ENCODE measurements around the gene TLK2.

The TLK2 gene

DNA sequence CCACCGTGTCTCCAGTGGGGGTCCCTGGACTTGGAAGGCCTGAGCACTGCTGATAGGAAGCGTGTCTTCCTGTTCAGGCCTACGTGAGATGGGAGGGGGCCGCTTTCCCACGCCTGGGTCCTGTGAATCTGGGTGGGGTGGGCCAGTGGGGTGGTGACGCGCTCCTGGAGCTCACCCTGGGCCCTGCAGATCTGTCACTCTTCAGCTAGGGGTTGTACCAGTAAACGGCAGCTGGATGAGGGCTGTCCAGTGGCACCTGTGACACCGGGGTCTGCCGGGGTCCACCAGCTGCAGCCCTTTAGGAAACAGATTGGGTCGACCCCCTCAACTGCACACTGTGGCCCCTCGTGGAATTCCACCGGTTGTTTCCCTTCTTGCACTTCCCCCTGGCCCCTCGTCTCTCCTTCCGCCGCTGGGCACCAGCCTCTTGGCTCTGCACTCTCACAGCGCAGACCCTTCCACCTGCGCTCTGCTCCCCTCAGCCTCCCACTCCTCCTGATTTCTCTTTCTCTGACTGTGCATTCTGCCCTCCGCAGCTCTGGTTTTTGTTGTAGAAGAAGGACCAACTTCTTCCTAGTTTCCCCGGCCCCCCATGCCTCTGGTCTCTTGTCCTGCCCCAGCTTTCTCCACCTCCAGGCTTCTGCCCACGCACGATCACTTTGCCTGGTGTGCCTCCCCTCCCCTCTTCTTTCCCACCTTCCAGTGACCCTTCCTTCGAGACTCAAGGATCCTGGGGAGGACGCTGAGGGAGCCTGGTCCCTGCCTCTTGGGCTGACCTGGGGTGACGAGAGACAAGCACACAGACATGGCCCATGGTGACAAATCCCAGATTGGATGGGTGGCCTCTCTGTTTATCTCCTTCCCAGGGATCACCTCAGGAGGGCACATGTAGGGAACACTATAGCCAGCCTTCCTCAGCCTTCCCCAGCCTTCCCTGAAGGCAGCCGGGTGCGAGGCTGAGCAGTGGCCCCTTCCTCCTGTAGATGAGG is 153.6 kb downstream of the TLK2 start:
- Histone ChIP-seq H2BK15ac (replicated peaks; ENCODE audit: low read depth) (no peak overlapping the region), H3K79me2 (ENCODE audit: control insufficient read depth, insufficient read depth, low read length) (peaks cover 55% of the 10 kb centered on the region), H3K4ac (ENCODE audit: low read depth, low read length) (no peak overlapping the region), H4K5ac (ENCODE audit: low read length) (no peak overlapping the region), H3K4me2 (ENCODE audit: low read length) (no peak overlapping the region), H2BK120ac (ENCODE audit: low read depth, low read length) (no peak overlapping the region), H3K9ac (ENCODE audit: low read length) (peak overlapping the region; percentile 21), H3K56ac (ENCODE audit: low read length) (peak overlapping the region; percentile 83), H3K4me3 (ENCODE audit: low read length) (no peak overlapping the region), H3K27me3 (ENCODE audit: insufficient read depth, low read length, poor library complexity) (no peaks in the 10 kb centered on the region), H2BK5ac (ENCODE audit: low read length) (no peak overlapping the region), H2AK5ac (ENCODE audit: low read length) (peak overlapping the region; percentile 36), H4K8ac (ENCODE audit: low read depth, low read length) (no peak overlapping the region), H3K4me1 (ENCODE audit: control insufficient read depth, low read depth, low read length) (peaks cover 20% of the 10 kb centered on the region), H3K23ac (ENCODE audit: low read length) (peak overlapping the region; percentile 66), H3K79me1 (ENCODE audit: low read length) (peaks cover 27% of the 10 kb centered on the region), H3K18ac (ENCODE audit: low read length) (no peak overlapping the region), H3K36me3 (ENCODE audit: control insufficient read depth, insufficient read depth, low read length) (no peaks in the 10 kb centered on the region), H3K27ac (ENCODE audit: low read depth, low read length) (no peak overlapping the region)
- no CpG with 5 or more reads among the region's 27 CpGs for WGBS (ENCODE audit: extremely low coverage, insufficient coverage, low lambda C conversion rate)
- no peak for DNase-seq

DNA sequence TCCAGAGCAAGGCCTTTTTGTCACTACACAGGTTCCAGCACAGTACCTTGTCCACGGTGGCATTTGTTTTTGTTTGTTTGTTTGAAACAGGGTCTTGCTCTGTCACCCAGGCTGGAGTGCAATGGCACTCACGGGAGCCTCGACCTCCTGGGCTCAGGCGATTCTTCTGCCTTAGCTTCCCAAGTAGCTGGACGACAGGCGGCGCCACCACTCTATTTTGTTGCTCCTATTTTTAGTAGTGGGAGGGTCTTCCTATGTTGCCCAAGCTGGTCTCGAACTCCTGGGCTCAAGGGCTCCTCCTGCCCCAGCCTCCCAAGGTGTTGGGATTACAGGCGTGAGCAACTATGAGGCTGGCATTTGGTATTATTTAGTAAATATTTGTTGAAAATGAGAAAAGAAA is 159.2 kb downstream of the TLK2 start:
- Histone ChIP-seq H3K9ac (ENCODE audit: low read length) (no peak overlapping the region), H4K8ac (ENCODE audit: low read depth, low read length) (no peak overlapping the region), H3K4me2 (ENCODE audit: low read length) (no peak overlapping the region), H3K23ac (ENCODE audit: low read length) (no peak overlapping the region), H2BK5ac (ENCODE audit: low read length) (no peak overlapping the region), H2AK5ac (ENCODE audit: low read length) (no peak overlapping the region), H3K56ac (ENCODE audit: low read length) (no peak overlapping the region), H2BK15ac (replicated peaks; ENCODE audit: low read depth) (no peak overlapping the region), H3K79me1 (ENCODE audit: low read length) (peaks cover 12% of the 10 kb centered on the region), H3K27ac (ENCODE audit: low read depth, low read length) (no peak overlapping the region), H3K18ac (ENCODE audit: low read length) (no peak overlapping the region), H3K27me3 (ENCODE audit: insufficient read depth, low read length, poor library complexity) (no peaks in the 10 kb centered on the region), H3K4ac (ENCODE audit: low read depth, low read length) (no peak overlapping the region), H3K4me3 (ENCODE audit: low read length) (no peak overlapping the region), H2BK120ac (ENCODE audit: low read depth, low read length) (no peak overlapping the region), H4K5ac (ENCODE audit: low read length) (no peak overlapping the region), H3K36me3 (ENCODE audit: control insufficient read depth, insufficient read depth, low read length) (no peaks in the 10 kb centered on the region), H3K79me2 (ENCODE audit: control insufficient read depth, insufficient read depth, low read length) (peaks cover 10% of the 10 kb centered on the region), H3K4me1 (ENCODE audit: control insufficient read depth, low read depth, low read length) (peaks cover under 1% of the 10 kb centered on the region)
- peak; percentile 76 for DNase-seq
- WGBS (ENCODE audit: extremely low coverage, insufficient coverage, low lambda C conversion rate) = no CpG with 5 or more reads among the region's 9 CpGs

DNA sequence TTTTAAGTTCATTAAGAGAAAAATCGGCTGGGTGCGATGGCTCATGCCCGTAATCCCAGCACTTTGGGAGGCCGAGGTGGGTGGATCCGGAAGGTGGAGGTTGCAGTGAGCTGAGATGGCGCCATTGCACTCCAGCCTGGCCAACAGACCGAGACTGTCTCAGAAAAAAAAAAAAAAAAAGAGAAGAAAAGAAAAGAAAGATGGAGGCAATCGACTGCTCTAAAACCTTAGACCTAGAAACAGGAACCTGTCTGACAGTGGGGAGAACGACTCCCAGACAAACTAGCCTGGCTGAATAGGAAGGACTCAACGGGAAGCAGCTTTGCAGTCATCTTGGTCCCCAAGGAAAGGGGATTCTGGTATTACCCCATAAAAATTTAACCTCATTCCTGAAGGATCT is 162.5 kb downstream of the TLK2 start:
- no CpG with 5 or more reads among the region's 10 CpGs for WGBS (ENCODE audit: extremely low coverage, insufficient coverage, low lambda C conversion rate)
- Histone ChIP-seq H3K79me1 (ENCODE audit: low read length) (peaks cover 10% of the 10 kb centered on the region), H3K4me1 (ENCODE audit: control insufficient read depth, low read depth, low read length) (no peaks in the 10 kb centered on the region), H3K36me3 (ENCODE audit: control insufficient read depth, insufficient read depth, low read length) (no peaks in the 10 kb centered on the region), H3K56ac (ENCODE audit: low read length) (no peak overlapping the region), H4K5ac (ENCODE audit: low read length) (no peak overlapping the region), H2BK15ac (replicated peaks; ENCODE audit: low read depth) (no peak overlapping the region), H3K4me2 (ENCODE audit: low read length) (no peak overlapping the region), H3K18ac (ENCODE audit: low read length) (no peak overlapping the region), H3K4ac (ENCODE audit: low read depth, low read length) (no peak overlapping the region), H2BK120ac (ENCODE audit: low read depth, low read length) (no peak overlapping the region), H3K27me3 (ENCODE audit: insufficient read depth, low read length, poor library complexity) (no peaks in the 10 kb centered on the region), H3K4me3 (ENCODE audit: low read length) (no peak overlapping the region), H3K79me2 (ENCODE audit: control insufficient read depth, insufficient read depth, low read length) (peaks cover 6% of the 10 kb centered on the region), H3K23ac (ENCODE audit: low read length) (no peak overlapping the region), H2BK5ac (ENCODE audit: low read length) (no peak overlapping the region), H3K27ac (ENCODE audit: low read depth, low read length) (no peak overlapping the region), H2AK5ac (ENCODE audit: low read length) (no peak overlapping the region), H3K9ac (ENCODE audit: low read length) (no peak overlapping the region), H4K8ac (ENCODE audit: low read depth, low read length) (no peak overlapping the region)
- DNase-seq = no peak

DNA sequence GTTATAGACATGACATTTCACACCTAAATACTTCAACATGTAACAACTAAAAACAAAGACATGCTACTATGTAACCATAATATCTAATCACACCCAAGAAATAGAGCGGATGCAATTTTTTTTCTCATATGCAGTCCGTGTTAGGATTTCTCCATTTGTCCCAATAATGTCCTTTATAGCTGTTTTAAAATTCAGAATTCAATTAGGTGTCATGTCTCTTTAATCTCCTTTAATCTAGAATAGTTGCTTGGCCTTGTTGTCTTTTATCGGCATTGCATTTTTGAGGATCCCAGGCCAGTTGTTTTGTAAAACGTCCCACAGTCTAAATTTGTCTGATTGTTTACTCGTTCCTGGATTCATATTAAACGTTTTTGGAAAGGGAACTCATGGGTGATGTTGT is 163.3 kb downstream of the TLK2 start:
- H3K56ac ChIP-seq (ENCODE audit: low read length) = no peak overlapping the region
- no peak overlapping the region for H2BK15ac ChIP-seq (replicated peaks; ENCODE audit: low read depth)
- H2BK5ac ChIP-seq (ENCODE audit: low read length) = no peak overlapping the region
- DNase-seq = no peak
- no peak overlapping the region for H2BK120ac ChIP-seq (ENCODE audit: low read depth, low read length)
- no peak overlapping the region for H4K8ac ChIP-seq (ENCODE audit: low read depth, low read length)
- H3K18ac ChIP-seq (ENCODE audit: low read length) = no peak overlapping the region
- H3K4me3 ChIP-seq (ENCODE audit: low read length) = no peak overlapping the region
- no peak overlapping the region for H3K23ac ChIP-seq (ENCODE audit: low read length)
- peaks cover 11% of the 10 kb centered on the region for H3K79me1 ChIP-seq (ENCODE audit: low read length)
- no CpG with 5 or more reads among the region's 6 CpGs for WGBS (ENCODE audit: extremely low coverage, insufficient coverage, low lambda C conversion rate)
- H2AK5ac ChIP-seq (ENCODE audit: low read length) = no peak overlapping the region
- H3K27me3 ChIP-seq (ENCODE audit: insufficient read depth, low read length, poor library complexity) = no peaks in the 10 kb centered on the region
- no peak overlapping the region for H3K4ac ChIP-seq (ENCODE audit: low read depth, low read length)
- H3K4me2 ChIP-seq (ENCODE audit: low read length) = no peak overlapping the region
- no peak overlapping the region for H3K27ac ChIP-seq (ENCODE audit: low read depth, low read length)
- H3K9ac ChIP-seq (ENCODE audit: low read length) = no peak overlapping the region
- H4K5ac ChIP-seq (ENCODE audit: low read length) = no peak overlapping the region
- no peaks in the 10 kb centered on the region for H3K4me1 ChIP-seq (ENCODE audit: control insufficient read depth, low read depth, low read length)
- peaks cover 6% of the 10 kb centered on the region for H3K79me2 ChIP-seq (ENCODE audit: control insufficient read depth, insufficient read depth, low read length)
- no peaks in the 10 kb centered on the region for H3K36me3 ChIP-seq (ENCODE audit: control insufficient read depth, insufficient read depth, low read length)

DNA sequence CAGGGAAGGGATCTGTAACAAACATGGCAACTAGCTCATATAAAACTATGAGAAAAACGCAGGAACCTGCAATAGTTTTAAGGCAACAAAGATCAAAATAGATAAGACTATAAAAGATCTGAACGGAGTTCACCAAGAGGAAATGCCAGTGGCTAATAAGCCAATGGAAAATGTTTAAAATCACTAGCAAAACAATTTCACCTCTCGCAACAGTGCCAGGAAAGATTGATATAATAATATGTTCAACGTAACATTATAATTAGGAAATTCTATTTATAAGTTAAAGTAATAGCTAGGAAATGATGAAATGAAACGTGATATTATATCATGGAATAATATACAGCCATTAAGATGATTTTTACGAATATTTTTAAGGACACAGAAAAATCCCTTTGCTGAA is 164.9 kb downstream of the TLK2 start:
- no peak overlapping the region for H4K8ac ChIP-seq (ENCODE audit: low read depth, low read length)
- H3K4me2 ChIP-seq (ENCODE audit: low read length) = no peak overlapping the region
- H2AK5ac ChIP-seq (ENCODE audit: low read length) = no peak overlapping the region
- no peak overlapping the region for H3K27ac ChIP-seq (ENCODE audit: low read depth, low read length)
- H3K4me1 ChIP-seq (ENCODE audit: control insufficient read depth, low read depth, low read length) = no peaks in the 10 kb centered on the region
- H3K4ac ChIP-seq (ENCODE audit: low read depth, low read length) = no peak overlapping the region
- no peak overlapping the region for H3K56ac ChIP-seq (ENCODE audit: low read length)
- H3K23ac ChIP-seq (ENCODE audit: low read length) = no peak overlapping the region
- no peak overlapping the region for H3K9ac ChIP-seq (ENCODE audit: low read length)
- no peak overlapping the region for H2BK15ac ChIP-seq (replicated peaks; ENCODE audit: low read depth)
- no peak for DNase-seq
- H3K79me1 ChIP-seq (ENCODE audit: low read length) = peaks cover 11% of the 10 kb centered on the region
- no peak overlapping the region for H2BK5ac ChIP-seq (ENCODE audit: low read length)
- no peak overlapping the region for H3K18ac ChIP-seq (ENCODE audit: low read length)
- H3K36me3 ChIP-seq (ENCODE audit: control insufficient read depth, insufficient read depth, low read length) = no peaks in the 10 kb centered on the region
- H2BK120ac ChIP-seq (ENCODE audit: low read depth, low read length) = no peak overlapping the region
- no peak overlapping the region for H3K4me3 ChIP-seq (ENCODE audit: low read length)
- no peak overlapping the region for H4K5ac ChIP-seq (ENCODE audit: low read length)
- peaks cover 3% of the 10 kb centered on the region for H3K79me2 ChIP-seq (ENCODE audit: control insufficient read depth, insufficient read depth, low read length)
- WGBS (ENCODE audit: extremely low coverage, insufficient coverage, low lambda C conversion rate) = 100% methylated on average over 2 of the region's 6 CpGs
- H3K27me3 ChIP-seq (ENCODE audit: insufficient read depth, low read length, poor library complexity) = no peaks in the 10 kb centered on the region

All from mesendoderm (in vitro differentiated cells).